Body of pancreas (tissue), 4 donors: ENCODE data around the gene BIN2. TPM values are rescaled to one million over a fixed set of nuclear protein-coding genes. Genes with fewer than 3 reads are reported as not detected.

Experiments
- ATAC-seq: fragments of 150-250 bp; one replicate; pipeline ENCODE4 v1.9.1; 2016
- DNase-seq, 4 donors: peaks; one replicate each; pipeline ENCODE4 v3.0.0-alpha.2; 2019
- H3K27ac ChIP-seq, 4 donors: fragments of 200-600 bp; sonication (generic); 1 replicate in 3 of 4; 2 replicates in 1 of 4; pipeline versions ENCODE4 v1.5.1 to v1.6.1; 2016 to 2019; ENCODE audit warnings: mild to moderate bottlenecking in 1 of 4, mixed read lengths in 1 of 4, moderate library complexity in 1 of 4
- H3K27me3 ChIP-seq, 2 donors: fragments of 200-600 bp; sonication (generic); one replicate each; pipeline ENCODE4 v1.6.0; 2016; ENCODE audit warnings: mild to moderate bottlenecking in 1 of 2
- H3K36me3 ChIP-seq, 2 donors: fragments of 200-600 bp; sonication (generic); replicated peaks in 1 of 2; 2 replicates each; pipeline ENCODE4 v1.5.1; 2016; ENCODE audit warnings: low read depth in 2 of 2; ENCODE audit not compliant: insufficient read depth in 1 of 2
- H3K4me1 ChIP-seq: fragments of 200-600 bp; sonication (generic); one replicate; pipeline ENCODE4 v1.6.0; 2016
- H3K4me3 ChIP-seq, 2 donors: fragments of 200-600 bp; sonication (generic); 1 replicate in 1 of 2; 2 replicates in 1 of 2; pipeline ENCODE4 v1.5.1; 2016 to 2019
- H3K9me3 ChIP-seq, 3 donors: fragments of 200-600 bp; sonication (generic); 1 replicate in 2 of 3; 2 replicates in 1 of 3; pipeline ENCODE4 v1.5.1; 2016
- CTCF ChIP-seq, 7 experiments: fragments of 450-650 bp in 4 of 7; fragments of 200-600 bp in 3 of 7; sonication (generic) in 3 of 7; IDR thresholded peaks; one replicate each; pipeline ENCODE4 v1.5.1; 2016 to 2019; ENCODE audit warnings: antibody characterized with exemption in 7 of 7
- POLR2A ChIP-seq, 3 donors: fragments of 450-650 bp; IDR thresholded peaks; one replicate each; pipeline ENCODE4 v1.6.1; 2016; ENCODE audit warnings: antibody characterized with exemption in 3 of 3, mild to moderate bottlenecking in 2 of 3
- WGBS, 2 donors: methylation state at CpG; one replicate each; pipeline ENCODE4 v1.1.5; 2017; 5-methylcytosine and 5-hydroxymethylcytosine counted together
- intact Hi-C: fragments of 100-400 bp; cut with DNase I; formaldehyde crosslinking; loops from one replicate; pipeline ENCODE4 v1.15.1; 2023
- total RNA-seq, 2 donors: library from RNA; depleted of rRNA; stranded (reverse); fragments of >200 nt; gene quantifications; one replicate each; pipeline ENCODE4 v1.1.0, GENCODE V29; 2016

BIN2 gene
- total RNA-seq, 2 donors from 2014 or later = 1.0 to 1.3 TPM

DNA sequence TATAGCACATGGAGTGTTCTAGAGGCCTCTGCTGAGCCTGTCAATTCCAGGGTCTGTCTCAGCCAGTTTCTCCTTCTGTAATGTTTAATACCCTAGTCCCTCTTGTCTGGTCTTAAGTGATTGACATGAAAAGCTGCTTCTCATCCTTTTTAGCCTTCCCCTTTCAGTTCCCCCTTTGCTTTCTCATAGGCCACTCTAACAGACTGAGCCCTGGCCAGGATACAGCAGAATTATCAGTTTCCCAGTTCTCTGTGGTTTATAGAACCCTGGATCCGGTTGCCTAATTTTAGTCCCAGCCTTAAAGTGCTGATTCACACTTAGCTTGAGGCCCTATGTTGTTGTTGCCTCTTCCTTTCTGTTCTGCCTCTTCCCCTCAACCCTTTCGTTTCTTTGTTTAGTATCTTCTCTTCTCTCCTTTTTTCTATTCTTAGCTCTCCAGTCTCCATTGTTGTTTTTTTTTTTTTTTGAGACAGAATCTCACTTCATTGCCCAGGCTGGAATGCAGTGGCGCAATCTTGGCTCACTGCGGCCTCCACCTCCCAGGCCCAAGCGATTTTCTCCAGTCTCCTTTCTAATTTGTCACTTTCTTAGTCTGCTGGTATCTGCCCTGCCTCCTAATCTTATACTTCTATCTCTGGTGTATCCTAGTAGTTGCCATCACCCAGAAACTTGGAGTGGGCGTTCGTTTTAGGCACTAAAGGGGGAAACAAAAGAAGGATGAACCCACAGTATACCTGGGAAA, 2.9 kb upstream of the BIN2 start:
- TF ChIP-seq CTCF (IDR thresholded peaks at IDR 0.05) = no peak
- TF ChIP-seq POLR2A (IDR thresholded peaks at IDR 0.05) = peak in 1 of 3 donors; percentile 17
- ATAC-seq (no peak), DNase-seq (peak in 1 of 4 donors; percentile 65)
- H3K27ac ChIP-seq = peak overlapping the region in 1 of 4 donors; percentile 46
- no peaks in the 10 kb centered on the region for H3K27me3 ChIP-seq
- no peaks in the 10 kb centered on the region for H3K36me3 ChIP-seq
- intact Hi-C loops = no loop called here
- no peaks in the 10 kb centered on the region for H3K9me3 ChIP-seq
- WGBS, 2 donors = 73 to 81% methylated on average over 7 of the region's 7 CpGs
- H3K4me1 ChIP-seq = no peaks in the 10 kb centered on the region
- no peak overlapping the region for H3K4me3 ChIP-seq

GRCh38 chr12:51324953-51325352, 979 bp upstream of the BIN2 start:
- DNase-seq = no peak
- Histone ChIP-seq H3K9me3 (no peaks in the 10 kb centered on the region), H3K36me3 (no peaks in the 10 kb centered on the region), H3K4me1 (no peaks in the 10 kb centered on the region), H3K27me3 (no peaks in the 10 kb centered on the region), H3K27ac (no peak overlapping the region), H3K4me3 (no peak overlapping the region)
- 83 to 90% methylated on average over 4 of the region's 4 CpGs for WGBS, 2 donors
- no peak for ATAC-seq
- intact Hi-C loops = no loop called here
- TF ChIP-seq CTCF (IDR thresholded peaks at IDR 0.05) (no peak), POLR2A (IDR thresholded peaks at IDR 0.05) (no peak)

GRCh38 chr12:51323317-51323960, 535 bp downstream of the BIN2 start:
- Histone ChIP-seq H3K9me3 (no peaks in the 10 kb centered on the region), H3K36me3 (no peaks in the 10 kb centered on the region), H3K4me3 (no peak overlapping the region), H3K4me1 (no peaks in the 10 kb centered on the region), H3K27me3 (no peaks in the 10 kb centered on the region), H3K27ac (peak overlapping the region in 1 of 4 donors; percentile 57)
- no peak for DNase-seq
- WGBS, 2 donors = 68 to 88% methylated on average over 13 of the region's 15 CpGs
- intact Hi-C loops = no loop called here
- TF ChIP-seq POLR2A (IDR thresholded peaks at IDR 0.05) = no peak
- no peak for TF ChIP-seq CTCF (IDR thresholded peaks at IDR 0.05)
- ATAC-seq = no peak

DNA sequence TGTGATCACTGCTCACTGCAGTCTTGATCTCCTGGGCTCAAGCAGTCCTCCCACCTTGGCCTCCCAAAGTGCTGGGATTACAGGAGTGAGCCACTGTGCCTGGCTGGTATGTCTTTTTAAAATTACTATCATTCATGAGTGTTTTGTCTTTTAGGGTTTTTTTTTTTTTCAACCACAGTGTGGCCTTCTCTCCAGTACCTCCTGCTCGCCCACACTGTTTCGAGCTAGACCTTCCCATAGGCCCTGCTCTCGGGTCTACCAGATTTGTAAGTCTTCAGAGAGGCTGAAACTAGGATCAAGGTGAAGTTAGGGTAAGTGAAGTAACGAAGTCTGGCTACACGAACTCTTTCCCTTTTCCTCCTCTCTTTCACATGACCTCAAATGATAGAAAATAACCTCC, 1.5 kb downstream of the BIN2 start:
- Histone ChIP-seq H3K27ac (no peak overlapping the region), H3K4me1 (no peaks in the 10 kb centered on the region)

More for the DNA sequence above, 1.5 kb downstream of the BIN2 start:
- H3K9me3 ChIP-seq = no peaks in the 10 kb centered on the region
- no peak for DNase-seq
- H3K36me3 ChIP-seq = no peaks in the 10 kb centered on the region
- no peak overlapping the region for H3K4me3 ChIP-seq
- H3K27me3 ChIP-seq = no peaks in the 10 kb centered on the region
- ATAC-seq = no peak
- 72 to 85% methylated on average over 5 of the region's 5 CpGs for WGBS, 2 donors
- intact Hi-C loops = no loop called here
- TF ChIP-seq POLR2A (IDR thresholded peaks at IDR 0.05) (no peak), CTCF (IDR thresholded peaks at IDR 0.05) (no peak)
